Measurements from ENCODE around the gene ANP32A.

ANP32A gene

GRCh38 chr15:68743256-68743655 is 77.4 kb downstream of the ANP32A start:
- H3K27me3 ChIP-seq (replicated peaks in 2 of 5; ENCODE audit: control insufficient read depth in 4 of 5, insufficient read depth in 5 of 5, low read length in 4 of 5) = no peaks in the 10 kb centered on the region
- no peak overlapping the region for H3K27ac ChIP-seq (ENCODE audit: insufficient read depth in 1 of 2, low read depth in 1 of 2, low read length in 2 of 2, poor library complexity in 1 of 2, severe bottlenecking in 2 of 2)
- no peak for DNase-seq
- ChIA-PET CTCF (no interaction called here), POLR2A (no interaction called here)
- no CpG with 5 or more reads among the region's 3 CpGs for WGBS (ENCODE audit: insufficient coverage)
- H3K4me3 ChIP-seq (ENCODE audit: control insufficient read depth in 1 of 7, extremely low read depth in 1 of 7, insufficient read depth in 4 of 7, low read depth in 2 of 7, low read length in 6 of 7) = no peak overlapping the region
- H3K4me1 ChIP-seq (ENCODE audit: control extremely low read depth in 1 of 4, control insufficient read depth in 4 of 4, insufficient read depth in 4 of 4, low read length in 3 of 4) = no peaks in the 10 kb centered on the region
- H3K36me3 ChIP-seq (ENCODE audit: control insufficient read depth in 4 of 4, insufficient read depth in 4 of 4, low read length in 3 of 4) = no peaks in the 10 kb centered on the region
- no peaks in the 10 kb centered on the region for H3K9me3 ChIP-seq (ENCODE audit: control extremely low read depth in 1 of 5, control insufficient read depth in 4 of 5, insufficient read depth in 2 of 5, low read depth in 1 of 5, low read length in 4 of 5)

GRCh38 chr15:68739390-68740080 is 81.2 kb downstream of the ANP32A start:
- H3K4me1 ChIP-seq (ENCODE audit: control extremely low read depth in 1 of 4, control insufficient read depth in 4 of 4, insufficient read depth in 4 of 4, low read length in 3 of 4) = peaks cover 5 to 13% (median 7%) of the 10 kb centered on the region in 4 experiments
- no peak overlapping the region for H3K27ac ChIP-seq (ENCODE audit: insufficient read depth in 1 of 2, low read depth in 1 of 2, low read length in 2 of 2, poor library complexity in 1 of 2, severe bottlenecking in 2 of 2)
- no peaks in the 10 kb centered on the region for H3K9me3 ChIP-seq (ENCODE audit: control extremely low read depth in 1 of 5, control insufficient read depth in 4 of 5, insufficient read depth in 2 of 5, low read depth in 1 of 5, low read length in 4 of 5)
- POLR2A ChIA-PET = no interaction called here
- DNase-seq = no peak
- no peaks in the 10 kb centered on the region for H3K36me3 ChIP-seq (ENCODE audit: control insufficient read depth in 4 of 4, insufficient read depth in 4 of 4, low read length in 3 of 4)
- 97% methylated on average over 6 of the region's 6 CpGs for WGBS (ENCODE audit: insufficient coverage)
- no peaks in the 10 kb centered on the region for H3K27me3 ChIP-seq (replicated peaks in 2 of 5; ENCODE audit: control insufficient read depth in 4 of 5, insufficient read depth in 5 of 5, low read length in 4 of 5)
- CTCF ChIA-PET = interaction anchor here (3.8 kb wide), 1 partner anchor 136 kb away, joined by 17 read pairs; no protein-coding TSS in a partner anchor
- no peak overlapping the region for H3K4me3 ChIP-seq (ENCODE audit: control insufficient read depth in 1 of 7, extremely low read depth in 1 of 7, insufficient read depth in 4 of 7, low read depth in 2 of 7, low read length in 6 of 7)

GRCh38 chr15:68735610-68736009 is 85.1 kb downstream of the ANP32A start:
- CTCF ChIA-PET = interaction anchor here (0.8 to 2.6 kb wide), 4 partner anchors 35 to 190 kb away, joined by 3 to 17 read pairs (median 6); no protein-coding TSS in a partner anchor

GRCh38 chr15:68734881-68735280 is 85.8 kb downstream of the ANP32A start:
- DNase-seq = peak in 2 of 3 donors; percentile 48 to 66
- H3K4me3 ChIP-seq (ENCODE audit: control insufficient read depth in 1 of 7, extremely low read depth in 1 of 7, insufficient read depth in 4 of 7, low read depth in 2 of 7, low read length in 6 of 7) = no peak overlapping the region
- H3K36me3 ChIP-seq (ENCODE audit: control insufficient read depth in 4 of 4, insufficient read depth in 4 of 4, low read length in 3 of 4) = no peaks in the 10 kb centered on the region
- POLR2A ChIA-PET = no interaction called here
- peaks cover 7 to 27% (median 12%) of the 10 kb centered on the region in 4 experiments for H3K4me1 ChIP-seq (ENCODE audit: control extremely low read depth in 1 of 4, control insufficient read depth in 4 of 4, insufficient read depth in 4 of 4, low read length in 3 of 4)
- H3K27ac ChIP-seq (ENCODE audit: insufficient read depth in 1 of 2, low read depth in 1 of 2, low read length in 2 of 2, poor library complexity in 1 of 2, severe bottlenecking in 2 of 2) = no peak overlapping the region
- H3K27me3 ChIP-seq (replicated peaks in 2 of 5; ENCODE audit: control insufficient read depth in 4 of 5, insufficient read depth in 5 of 5, low read length in 4 of 5) = no peaks in the 10 kb centered on the region
- no peaks in the 10 kb centered on the region for H3K9me3 ChIP-seq (ENCODE audit: control extremely low read depth in 1 of 5, control insufficient read depth in 4 of 5, insufficient read depth in 2 of 5, low read depth in 1 of 5, low read length in 4 of 5)
- CTCF ChIA-PET = interaction anchor here (1.0 to 2.6 kb wide), 7 partner anchors 9 to 141 kb away, joined by 3 to 17 read pairs (median 3); no protein-coding TSS in a partner anchor

More at GRCh38 chr15:68735610-68736009, 85.1 kb downstream of the ANP32A start:
- no peaks in the 10 kb centered on the region for H3K36me3 ChIP-seq (ENCODE audit: control insufficient read depth in 4 of 4, insufficient read depth in 4 of 4, low read length in 3 of 4)
- no peak overlapping the region for H3K4me3 ChIP-seq (ENCODE audit: control insufficient read depth in 1 of 7, extremely low read depth in 1 of 7, insufficient read depth in 4 of 7, low read depth in 2 of 7, low read length in 6 of 7)
- H3K4me1 ChIP-seq (ENCODE audit: control extremely low read depth in 1 of 4, control insufficient read depth in 4 of 4, insufficient read depth in 4 of 4, low read length in 3 of 4) = peaks cover 7 to 26% (median 12%) of the 10 kb centered on the region in 4 experiments
- POLR2A ChIA-PET = no interaction called here
- H3K27ac ChIP-seq (ENCODE audit: insufficient read depth in 1 of 2, low read depth in 1 of 2, low read length in 2 of 2, poor library complexity in 1 of 2, severe bottlenecking in 2 of 2) = no peak overlapping the region
- no peak for DNase-seq
- H3K27me3 ChIP-seq (replicated peaks in 2 of 5; ENCODE audit: control insufficient read depth in 4 of 5, insufficient read depth in 5 of 5, low read length in 4 of 5) = no peaks in the 10 kb centered on the region
- no peaks in the 10 kb centered on the region for H3K9me3 ChIP-seq (ENCODE audit: control extremely low read depth in 1 of 5, control insufficient read depth in 4 of 5, insufficient read depth in 2 of 5, low read depth in 1 of 5, low read length in 4 of 5)

- no peaks in the 10 kb centered on the region for H3K9me3 ChIP-seq (ENCODE audit: control extremely low read depth in 1 of 5, control insufficient read depth in 4 of 5, insufficient read depth in 2 of 5, low read depth in 1 of 5, low read length in 4 of 5)
- no peak for DNase-seq
- no peak overlapping the region for H3K4me3 ChIP-seq (ENCODE audit: control insufficient read depth in 1 of 7, extremely low read depth in 1 of 7, insufficient read depth in 4 of 7, low read depth in 2 of 7, low read length in 6 of 7)
- no peak overlapping the region for H3K27ac ChIP-seq (ENCODE audit: insufficient read depth in 1 of 2, low read depth in 1 of 2, low read length in 2 of 2, poor library complexity in 1 of 2, severe bottlenecking in 2 of 2)
- ChIA-PET POLR2A (no interaction called here), CTCF (interaction anchor here (1.0 to 2.6 kb wide), 6 partner anchors 9 to 142 kb away, joined by 3 to 17 read pairs (median 4); no protein-coding TSS in a partner anchor)
- H3K4me1 ChIP-seq (ENCODE audit: control extremely low read depth in 1 of 4, control insufficient read depth in 4 of 4, insufficient read depth in 4 of 4, low read length in 3 of 4) = peaks cover 7 to 27% (median 12%) of the 10 kb centered on the region in 4 experiments
- H3K36me3 ChIP-seq (ENCODE audit: control insufficient read depth in 4 of 4, insufficient read depth in 4 of 4, low read length in 3 of 4) = no peaks in the 10 kb centered on the region
- no peaks in the 10 kb centered on the region for H3K27me3 ChIP-seq (replicated peaks in 2 of 5; ENCODE audit: control insufficient read depth in 4 of 5, insufficient read depth in 5 of 5, low read length in 4 of 5)
Observed at GRCh38 chr15:68734352-68734751, 86.3 kb downstream of the ANP32A start.

- Histone ChIP-seq H3K4me3 (ENCODE audit: control insufficient read depth in 1 of 7, extremely low read depth in 1 of 7, insufficient read depth in 4 of 7, low read depth in 2 of 7, low read length in 6 of 7) (peak overlapping the region in 2 of 7 experiments; percentile 33 to 46), H3K27me3 (replicated peaks in 2 of 5; ENCODE audit: control insufficient read depth in 4 of 5, insufficient read depth in 5 of 5, low read length in 4 of 5) (no peaks in the 10 kb centered on the region), H3K27ac (ENCODE audit: insufficient read depth in 1 of 2, low read depth in 1 of 2, low read length in 2 of 2, poor library complexity in 1 of 2, severe bottlenecking in 2 of 2) (no peak overlapping the region), H3K4me1 (ENCODE audit: control extremely low read depth in 1 of 4, control insufficient read depth in 4 of 4, insufficient read depth in 4 of 4, low read length in 3 of 4) (peaks cover 7 to 27% (median 12%) of the 10 kb centered on the region in 4 experiments), H3K9me3 (ENCODE audit: control extremely low read depth in 1 of 5, control insufficient read depth in 4 of 5, insufficient read depth in 2 of 5, low read depth in 1 of 5, low read length in 4 of 5) (no peaks in the 10 kb centered on the region), H3K36me3 (ENCODE audit: control insufficient read depth in 4 of 4, insufficient read depth in 4 of 4, low read length in 3 of 4) (no peaks in the 10 kb centered on the region)
- WGBS (ENCODE audit: insufficient coverage) = 20% methylated on average over 5 of the region's 6 CpGs
- peak in 2 of 3 donors; percentile 49 to 64 for DNase-seq
- POLR2A ChIA-PET = no interaction called here
- CTCF ChIA-PET = interaction anchor here (1.0 to 2.5 kb wide), 3 partner anchors 14 to 142 kb away, joined by 3 to 17 read pairs (median 5); no protein-coding TSS in a partner anchor
Observed at GRCh38 chr15:68733666-68734065, 87.0 kb downstream of the ANP32A start.

GRCh38 chr15:68732451-68732850 is 88.2 kb downstream of the ANP32A start:
- CTCF ChIA-PET = interaction anchor here (1.3 to 8.0 kb wide), 6 partner anchors 48 to 178 kb away, joined by 4 to 67 read pairs (median 6); no protein-coding TSS in a partner anchor

More at GRCh38 chr15:68732451-68732850, 88.2 kb downstream of the ANP32A start:
- 100% methylated on average over 2 of the region's 2 CpGs for WGBS (ENCODE audit: insufficient coverage)
- Histone ChIP-seq H3K9me3 (ENCODE audit: control extremely low read depth in 1 of 5, control insufficient read depth in 4 of 5, insufficient read depth in 2 of 5, low read depth in 1 of 5, low read length in 4 of 5) (no peaks in the 10 kb centered on the region), H3K36me3 (ENCODE audit: control insufficient read depth in 4 of 4, insufficient read depth in 4 of 4, low read length in 3 of 4) (no peaks in the 10 kb centered on the region), H3K27me3 (replicated peaks in 2 of 5; ENCODE audit: control insufficient read depth in 4 of 5, insufficient read depth in 5 of 5, low read length in 4 of 5) (no peaks in the 10 kb centered on the region), H3K27ac (ENCODE audit: insufficient read depth in 1 of 2, low read depth in 1 of 2, low read length in 2 of 2, poor library complexity in 1 of 2, severe bottlenecking in 2 of 2) (no peak overlapping the region), H3K4me3 (ENCODE audit: control insufficient read depth in 1 of 7, extremely low read depth in 1 of 7, insufficient read depth in 4 of 7, low read depth in 2 of 7, low read length in 6 of 7) (no peak overlapping the region), H3K4me1 (ENCODE audit: control extremely low read depth in 1 of 4, control insufficient read depth in 4 of 4, insufficient read depth in 4 of 4, low read length in 3 of 4) (peaks cover 7 to 27% (median 12%) of the 10 kb centered on the region in 4 experiments)
- POLR2A ChIA-PET = interaction anchor here (0.5 kb wide), 1 partner anchor 87 kb away, joined by 7 read pairs; no protein-coding TSS in a partner anchor
- no peak for DNase-seq
